CD14-positive monocyte (primary cell): Measurements from ENCODE around the gene MLLT3. TPM values are rescaled to one million over a fixed set of nuclear protein-coding genes. Genes with fewer than 3 reads are reported as not detected.

Source experiments
- DNase-seq, 3 donors: peaks; one replicate each; pipeline ENCODE4 v3.0.0-alpha.2; 2011 to 2022
- H2AFZ ChIP-seq: 2 replicates; pipeline ENCODE4 v1.6.0; 2012; ENCODE audit warnings: mild to moderate bottlenecking, low read depth, low read length, inconsistent platforms; ENCODE audit not compliant: insufficient read depth, poor library complexity, severe bottlenecking
- H3K27ac ChIP-seq, 2 donors: 1 replicate in 1 of 2; 2 replicates in 1 of 2; pipeline ENCODE4 v1.5.1; 2012 to 2013; ENCODE audit warnings: low read length in 2 of 2, control low read depth in 1 of 2, inconsistent platforms in 1 of 2, low read depth in 1 of 2, mild to moderate bottlenecking in 1 of 2
- H3K27me3 ChIP-seq, 2 donors: one replicate each; pipeline versions ENCODE4 v1.6.0 to v1.6.1; 2011 to 2013; ENCODE audit warnings: low read length in 2 of 2; ENCODE audit not compliant: control insufficient read depth in 2 of 2, insufficient read depth in 2 of 2
- H3K36me3 ChIP-seq, 2 donors: replicated peaks in 1 of 2; 1 replicate in 1 of 2; 2 replicates in 1 of 2; pipeline versions ENCODE4 v1.5.1 to v1.6.1; 2012 to 2013; ENCODE audit warnings: low read length in 2 of 2, control low read depth in 1 of 2, inconsistent platforms in 1 of 2, mild to moderate bottlenecking in 1 of 2; ENCODE audit not compliant: insufficient read depth in 2 of 2, control insufficient read depth in 1 of 2
- H3K4me1 ChIP-seq, 2 donors: 1 replicate in 1 of 2; 2 replicates in 1 of 2; pipeline versions ENCODE4 v1.5.1 to v1.6.1; 2012 to 2013; ENCODE audit warnings: low read length in 2 of 2, control low read depth in 1 of 2, inconsistent platforms in 1 of 2, mild to moderate bottlenecking in 1 of 2, moderate library complexity in 1 of 2; ENCODE audit not compliant: insufficient read depth in 2 of 2, control insufficient read depth in 1 of 2
- H3K4me2 ChIP-seq: replicated peaks from 2 replicates; pipeline ENCODE3; 2012; ENCODE audit warnings: low read length, moderate library complexity, mild to moderate bottlenecking; ENCODE audit not compliant: poor library complexity, severe bottlenecking; ENCODE audit errors: extremely low read depth
- H3K4me3 ChIP-seq, 3 experiments: fragments of 200-600 bp in 1 of 3; sonication (generic) in 1 of 3; replicated peaks in 1 of 3; 1 replicate in 2 of 3; 2 replicates in 1 of 3; pipeline ENCODE4 v1.5.1; 2011 to 2013; ENCODE audit warnings: low read length in 3 of 3, mild to moderate bottlenecking in 3 of 3, control low read depth in 2 of 3, low read depth in 2 of 3, inconsistent platforms in 1 of 3, moderate library complexity in 1 of 3
- H3K79me2 ChIP-seq: 2 replicates; pipeline ENCODE4 v1.6.0; 2012; ENCODE audit warnings: mild to moderate bottlenecking, control low read depth, inconsistent platforms, low read length, moderate library complexity; ENCODE audit not compliant: insufficient read depth
- H3K9ac ChIP-seq: 2 replicates; pipeline ENCODE4 v1.6.0; 2017; ENCODE audit warnings: low read length, mild to moderate bottlenecking; ENCODE audit not compliant: insufficient read depth, poor library complexity, severe bottlenecking
- H3K9me3 ChIP-seq, 2 donors: replicated peaks in 1 of 2; 1 replicate in 1 of 2; 2 replicates in 1 of 2; pipeline versions ENCODE4 v1.5.1 to v1.6.1; 2012 to 2013; ENCODE audit warnings: low read length in 2 of 2, control low read depth in 1 of 2; ENCODE audit not compliant: control insufficient read depth in 1 of 2, insufficient read depth in 1 of 2
- H4K20me1 ChIP-seq: 2 replicates; pipeline ENCODE4 v1.6.0; 2012; ENCODE audit warnings: mild to moderate bottlenecking, low read length, control low read depth, moderate library complexity; ENCODE audit not compliant: insufficient read depth
- H3K27ac Mint-ChIP-seq, 7 donors: one replicate each; pipeline ENCODE4 v1.8.0; 2020; ENCODE audit warnings: mild to moderate bottlenecking in 7 of 7, mixed read lengths in 7 of 7, moderate library complexity in 6 of 7, inconsistent platforms in 2 of 7
- H3K27me3 Mint-ChIP-seq, 3 donors: one replicate each; pipeline ENCODE4 v1.8.0; 2021 to 2022; ENCODE audit warnings: low read depth in 3 of 3, mild to moderate bottlenecking in 3 of 3, mixed read lengths in 3 of 3, moderate library complexity in 3 of 3, inconsistent platforms in 1 of 3
- H3K36me3 Mint-ChIP-seq, 2 donors: one replicate each; pipeline ENCODE4 v1.8.0; 2020; ENCODE audit warnings: mixed read lengths in 2 of 2, inconsistent platforms in 1 of 2, mild to moderate bottlenecking in 1 of 2
- H3K4me1 Mint-ChIP-seq: one replicate; pipeline ENCODE4 v1.8.0; 2020; ENCODE audit warnings: mild to moderate bottlenecking, mixed read lengths
- H3K4me3 Mint-ChIP-seq, 2 donors: one replicate each; pipeline ENCODE4 v1.8.0; 2020; ENCODE audit warnings: mild to moderate bottlenecking in 2 of 2, mixed read lengths in 2 of 2, moderate library complexity in 1 of 2
- H3K9me3 Mint-ChIP-seq, 7 donors: one replicate each; pipeline ENCODE4 v1.8.0; 2020 to 2022; ENCODE audit warnings: mixed read lengths in 7 of 7, mild to moderate bottlenecking in 6 of 7, moderate library complexity in 6 of 7, inconsistent platforms in 2 of 7
- WGBS: methylation state at CpG from one replicate; pipeline ENCODE4 v1.1.5; 2013; ENCODE audit warnings: missing lambda C conversion rate; ENCODE audit not compliant: insufficient coverage; 5-methylcytosine and 5-hydroxymethylcytosine counted together
- intact Hi-C, 2 donors: fragments of 100-400 bp; cut with micrococcal nuclease; formaldehyde crosslinking; loops; one replicate each; pipeline versions ENCODE4 v1.15.0 to v1.15.1; 2023
- polyA plus RNA-seq, 3 donors: library from polyadenylated mRNA; depleted of rRNA in 1 of 3; unstranded in 2 of 3; stranded (reverse) in 1 of 3; fragments of 300-500 nt in 2 of 3; fragments of >200 nt in 1 of 3; fragmentation: Illumina TruSeq in 2 of 3; gene quantifications; 1 replicate in 2 of 3; 2 replicates in 1 of 3; pipeline ENCODE4 v1.2.3, GENCODE V29; 2012 to 2021
- TF ChIP-seq, protein P1 (sequence below): fragments of 200-600 bp; IDR thresholded peaks from one replicate; pipeline ENCODE4 v1.8.0; 2022; ENCODE audit warnings: antibody characterized with exemption, mild to moderate bottlenecking

The MLLT3 gene
- polyA plus RNA-seq, 3 donors, result 0.81 to 2.3 (median 1.5) TPM

DNA sequence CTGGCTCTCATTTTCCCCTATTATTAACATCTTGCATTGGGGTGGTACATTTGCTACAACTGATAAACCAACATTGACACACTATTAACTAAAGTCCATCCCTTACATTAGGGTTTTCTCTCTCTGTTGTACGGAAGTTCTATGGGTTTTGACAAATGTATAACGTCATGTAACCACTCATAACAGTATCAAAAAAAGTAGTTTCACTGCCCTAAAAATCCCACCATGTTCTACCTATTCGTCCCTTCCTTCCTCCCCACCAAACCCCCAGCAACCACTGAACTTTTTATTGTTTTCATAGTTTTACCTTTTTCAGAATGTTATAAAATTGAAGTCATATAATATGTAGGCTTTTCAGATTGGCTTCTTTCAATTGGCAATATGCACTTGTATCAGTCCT, 40.1 kb downstream of the MLLT3 start:
- intact Hi-C loops, result loop anchor here in 1 of 2 donors (10.0 kb wide), 1 partner anchor 57 kb away; no protein-coding TSS in a partner anchor
- H3K27me3 Mint-ChIP-seq, result no peaks in the 10 kb centered on the region
- H3K27ac ChIP-seq, result no peak overlapping the region
- no CpG with 5 or more reads among the region's 3 CpGs for WGBS
- H3K4me2 ChIP-seq, result no peak overlapping the region
- no peaks in the 10 kb centered on the region for H3K27me3 ChIP-seq
- H3K4me3 ChIP-seq, result no peak overlapping the region
- peaks cover 0 to 3% of the 10 kb centered on the region in 2 donors for H3K9me3 ChIP-seq
- H2AFZ ChIP-seq, result no peak overlapping the region
- TF ChIP-seq, protein P1, sequence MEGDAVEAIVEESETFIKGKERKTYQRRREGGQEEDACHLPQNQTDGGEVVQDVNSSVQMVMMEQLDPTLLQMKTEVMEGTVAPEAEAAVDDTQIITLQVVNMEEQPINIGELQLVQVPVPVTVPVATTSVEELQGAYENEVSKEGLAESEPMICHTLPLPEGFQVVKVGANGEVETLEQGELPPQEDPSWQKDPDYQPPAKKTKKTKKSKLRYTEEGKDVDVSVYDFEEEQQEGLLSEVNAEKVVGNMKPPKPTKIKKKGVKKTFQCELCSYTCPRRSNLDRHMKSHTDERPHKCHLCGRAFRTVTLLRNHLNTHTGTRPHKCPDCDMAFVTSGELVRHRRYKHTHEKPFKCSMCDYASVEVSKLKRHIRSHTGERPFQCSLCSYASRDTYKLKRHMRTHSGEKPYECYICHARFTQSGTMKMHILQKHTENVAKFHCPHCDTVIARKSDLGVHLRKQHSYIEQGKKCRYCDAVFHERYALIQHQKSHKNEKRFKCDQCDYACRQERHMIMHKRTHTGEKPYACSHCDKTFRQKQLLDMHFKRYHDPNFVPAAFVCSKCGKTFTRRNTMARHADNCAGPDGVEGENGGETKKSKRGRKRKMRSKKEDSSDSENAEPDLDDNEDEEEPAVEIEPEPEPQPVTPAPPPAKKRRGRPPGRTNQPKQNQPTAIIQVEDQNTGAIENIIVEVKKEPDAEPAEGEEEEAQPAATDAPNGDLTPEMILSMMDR, result no peak
- H3K9ac ChIP-seq, result no peak overlapping the region
- H3K27ac Mint-ChIP-seq, result no peak overlapping the region
- H3K79me2 ChIP-seq, result no peaks in the 10 kb centered on the region
- H4K20me1 ChIP-seq, result no peaks in the 10 kb centered on the region
- no peak overlapping the region for H3K4me3 Mint-ChIP-seq
- peaks cover 0 to 3% of the 10 kb centered on the region in 2 donors for H3K4me1 ChIP-seq
- H3K4me1 Mint-ChIP-seq, result peaks cover 9% of the 10 kb centered on the region
- peaks cover 0 to 11% (median 5%) of the 10 kb centered on the region in 7 donors for H3K9me3 Mint-ChIP-seq
- no peaks in the 10 kb centered on the region for H3K36me3 ChIP-seq
- no peaks in the 10 kb centered on the region for H3K36me3 Mint-ChIP-seq
- no peak for DNase-seq

DNA sequence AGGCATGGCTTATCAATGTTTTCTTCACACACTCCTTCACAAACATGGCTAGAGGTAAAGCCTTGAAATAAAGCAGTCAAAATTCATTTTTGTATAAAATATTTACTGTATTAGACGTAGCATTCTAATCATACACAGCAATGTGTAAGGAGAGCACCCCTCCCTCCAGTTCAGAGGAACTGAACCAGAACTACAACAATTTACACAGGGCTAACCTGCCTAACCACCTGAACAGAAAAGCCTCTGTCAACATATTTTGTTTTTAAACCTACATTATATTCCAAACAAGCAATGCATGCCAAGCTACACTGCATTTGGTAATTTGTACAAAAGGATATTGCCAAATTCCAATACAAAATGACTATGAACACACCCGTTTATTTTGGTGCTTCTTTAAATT, 41.6 kb downstream of the MLLT3 start:
- H3K9me3 Mint-ChIP-seq, result peaks cover 4 to 13% (median 5%) of the 10 kb centered on the region in 7 donors
- TF ChIP-seq, protein P1, result no peak
- no peak overlapping the region for H2AFZ ChIP-seq
- peaks cover 0 to 3% of the 10 kb centered on the region in 2 donors for H3K9me3 ChIP-seq
- H3K27ac Mint-ChIP-seq, result no peak overlapping the region
- H3K4me3 Mint-ChIP-seq, result no peak overlapping the region
- peaks cover 0 to 3% of the 10 kb centered on the region in 2 donors for H3K4me1 ChIP-seq
- no peak overlapping the region for H3K4me3 ChIP-seq
- no peaks in the 10 kb centered on the region for H4K20me1 ChIP-seq
- H3K27ac ChIP-seq, result no peak overlapping the region
- peaks cover 0 to 2% (median 0%) of the 10 kb centered on the region in 3 donors for H3K27me3 Mint-ChIP-seq
- no peak overlapping the region for H3K4me2 ChIP-seq
- H3K36me3 ChIP-seq, result no peaks in the 10 kb centered on the region
- no peaks in the 10 kb centered on the region for H3K36me3 Mint-ChIP-seq
- no peaks in the 10 kb centered on the region for H3K79me2 ChIP-seq
- intact Hi-C loops, result loop anchor here in 1 of 2 donors (10.0 kb wide), 1 partner anchor 56 kb away; no protein-coding TSS in a partner anchor
- no CpG with 5 or more reads among the region's 2 CpGs for WGBS
- no peaks in the 10 kb centered on the region for H3K27me3 ChIP-seq
- peaks cover 9% of the 10 kb centered on the region for H3K4me1 Mint-ChIP-seq
- no peak for DNase-seq
- H3K9ac ChIP-seq, result no peak overlapping the region
